ENCODE data around the gene WWOX.

Gene WWOX

DNA sequence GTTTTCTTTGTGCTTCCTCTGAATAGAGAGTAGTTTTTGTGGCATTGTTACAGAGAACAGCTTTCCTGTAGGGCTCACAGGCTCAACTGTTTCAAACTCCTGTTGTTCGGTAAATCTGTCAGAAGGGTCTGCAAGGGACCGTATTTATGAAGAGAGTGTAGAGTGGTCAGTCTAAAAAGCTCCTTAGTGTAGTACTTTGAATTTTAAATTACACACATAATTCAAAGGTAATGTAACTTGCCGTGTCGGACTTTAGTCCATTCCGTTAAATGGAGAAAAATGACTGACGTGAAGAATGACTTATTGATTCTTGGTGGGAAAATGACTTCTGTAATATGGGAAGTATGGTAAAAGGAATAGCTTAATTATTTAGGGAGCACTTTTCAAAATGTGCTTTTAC lies 190.9 kb downstream of the WWOX start:
- Histone ChIP-seq H3K27ac (no peak overlapping the region), H3K4me1 (ENCODE audit: control insufficient read depth in 1 of 2, insufficient read depth in 1 of 2, low read depth in 1 of 2, low read length in 1 of 2) (no peaks in the 10 kb centered on the region), H3K27me3 (no peaks in the 10 kb centered on the region), H3K4me3 (ENCODE audit: low read depth in 1 of 2, low read length in 1 of 2) (no peak overlapping the region), H3K36me3 (no peaks in the 10 kb centered on the region), H3K9me3 (no peaks in the 10 kb centered on the region)
- TF ChIP-seq, protein P1, sequence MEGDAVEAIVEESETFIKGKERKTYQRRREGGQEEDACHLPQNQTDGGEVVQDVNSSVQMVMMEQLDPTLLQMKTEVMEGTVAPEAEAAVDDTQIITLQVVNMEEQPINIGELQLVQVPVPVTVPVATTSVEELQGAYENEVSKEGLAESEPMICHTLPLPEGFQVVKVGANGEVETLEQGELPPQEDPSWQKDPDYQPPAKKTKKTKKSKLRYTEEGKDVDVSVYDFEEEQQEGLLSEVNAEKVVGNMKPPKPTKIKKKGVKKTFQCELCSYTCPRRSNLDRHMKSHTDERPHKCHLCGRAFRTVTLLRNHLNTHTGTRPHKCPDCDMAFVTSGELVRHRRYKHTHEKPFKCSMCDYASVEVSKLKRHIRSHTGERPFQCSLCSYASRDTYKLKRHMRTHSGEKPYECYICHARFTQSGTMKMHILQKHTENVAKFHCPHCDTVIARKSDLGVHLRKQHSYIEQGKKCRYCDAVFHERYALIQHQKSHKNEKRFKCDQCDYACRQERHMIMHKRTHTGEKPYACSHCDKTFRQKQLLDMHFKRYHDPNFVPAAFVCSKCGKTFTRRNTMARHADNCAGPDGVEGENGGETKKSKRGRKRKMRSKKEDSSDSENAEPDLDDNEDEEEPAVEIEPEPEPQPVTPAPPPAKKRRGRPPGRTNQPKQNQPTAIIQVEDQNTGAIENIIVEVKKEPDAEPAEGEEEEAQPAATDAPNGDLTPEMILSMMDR (IDR thresholded peaks at IDR 0.05): no peak

DNA sequence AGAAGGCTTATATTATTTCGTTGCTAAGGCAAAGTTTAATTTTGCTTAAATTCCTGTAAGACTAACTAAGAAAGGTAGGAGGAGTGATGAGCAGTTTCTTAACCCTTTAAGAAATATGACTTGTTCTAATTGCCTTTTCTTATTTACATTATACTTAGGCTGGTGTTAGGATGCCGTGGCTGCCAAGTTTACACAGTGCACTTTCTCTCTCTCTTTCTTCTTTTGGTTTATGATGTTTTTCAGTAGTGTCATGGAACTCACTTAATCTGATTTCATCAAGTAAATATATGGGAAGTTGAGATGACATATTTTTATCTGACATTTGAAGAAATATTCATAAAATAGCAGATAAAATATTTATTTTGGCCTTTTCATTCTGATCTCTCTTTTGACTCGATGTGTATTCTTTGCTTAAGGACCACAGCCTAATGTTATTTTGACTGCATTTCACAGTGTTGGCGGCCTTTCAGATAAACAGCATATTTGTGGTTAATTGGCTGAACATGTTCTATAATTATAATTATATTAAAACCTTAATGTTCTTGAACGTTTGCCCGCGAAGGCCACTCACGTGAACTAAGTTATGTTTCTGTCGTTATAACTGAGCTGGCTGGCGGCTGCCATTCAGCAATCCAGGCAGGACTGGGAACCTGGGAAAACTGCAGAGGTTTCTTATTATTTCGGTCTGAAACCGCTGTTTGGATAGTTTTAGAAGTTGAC lies 191.6 kb downstream of the WWOX start:
- Histone ChIP-seq H3K4me1 (ENCODE audit: control insufficient read depth in 1 of 2, insufficient read depth in 1 of 2, low read depth in 1 of 2, low read length in 1 of 2) (no peaks in the 10 kb centered on the region), H3K4me3 (ENCODE audit: low read depth in 1 of 2, low read length in 1 of 2) (no peak overlapping the region), H3K9me3 (no peaks in the 10 kb centered on the region), H3K36me3 (no peaks in the 10 kb centered on the region), H3K27me3 (no peaks in the 10 kb centered on the region), H3K27ac (no peak overlapping the region)
- TF ChIP-seq, protein P1 (IDR thresholded peaks at IDR 0.05): no peak

DNA sequence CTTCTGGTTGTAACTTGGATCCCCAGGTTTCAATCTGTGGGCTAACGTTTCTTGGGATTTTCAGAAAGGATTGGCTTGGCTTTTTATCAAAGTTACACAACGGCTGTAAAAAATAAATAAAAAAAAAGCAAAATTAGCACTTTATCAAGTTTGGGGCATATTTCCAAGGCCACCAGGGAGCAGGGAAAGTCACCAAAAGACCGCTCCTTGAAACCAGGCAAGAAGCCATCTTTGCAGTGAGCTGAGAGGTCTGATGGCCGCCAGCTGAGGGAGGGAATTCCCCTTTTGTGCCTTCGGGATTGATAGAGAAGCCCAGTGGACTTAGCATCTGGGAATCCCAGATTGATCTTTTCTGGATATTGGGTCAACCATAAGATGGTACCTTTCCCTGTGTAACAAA lies 192.2 kb downstream of the WWOX start:
- Histone ChIP-seq H3K9me3 (no peaks in the 10 kb centered on the region), H3K4me1 (ENCODE audit: control insufficient read depth in 1 of 2, insufficient read depth in 1 of 2, low read depth in 1 of 2, low read length in 1 of 2) (no peaks in the 10 kb centered on the region), H3K27me3 (no peaks in the 10 kb centered on the region), H3K27ac (no peak overlapping the region), H3K36me3 (no peaks in the 10 kb centered on the region), H3K4me3 (ENCODE audit: low read depth in 1 of 2, low read length in 1 of 2) (no peak overlapping the region)
- TF ChIP-seq, protein P1 (IDR thresholded peaks at IDR 0.05): no peak

DNA sequence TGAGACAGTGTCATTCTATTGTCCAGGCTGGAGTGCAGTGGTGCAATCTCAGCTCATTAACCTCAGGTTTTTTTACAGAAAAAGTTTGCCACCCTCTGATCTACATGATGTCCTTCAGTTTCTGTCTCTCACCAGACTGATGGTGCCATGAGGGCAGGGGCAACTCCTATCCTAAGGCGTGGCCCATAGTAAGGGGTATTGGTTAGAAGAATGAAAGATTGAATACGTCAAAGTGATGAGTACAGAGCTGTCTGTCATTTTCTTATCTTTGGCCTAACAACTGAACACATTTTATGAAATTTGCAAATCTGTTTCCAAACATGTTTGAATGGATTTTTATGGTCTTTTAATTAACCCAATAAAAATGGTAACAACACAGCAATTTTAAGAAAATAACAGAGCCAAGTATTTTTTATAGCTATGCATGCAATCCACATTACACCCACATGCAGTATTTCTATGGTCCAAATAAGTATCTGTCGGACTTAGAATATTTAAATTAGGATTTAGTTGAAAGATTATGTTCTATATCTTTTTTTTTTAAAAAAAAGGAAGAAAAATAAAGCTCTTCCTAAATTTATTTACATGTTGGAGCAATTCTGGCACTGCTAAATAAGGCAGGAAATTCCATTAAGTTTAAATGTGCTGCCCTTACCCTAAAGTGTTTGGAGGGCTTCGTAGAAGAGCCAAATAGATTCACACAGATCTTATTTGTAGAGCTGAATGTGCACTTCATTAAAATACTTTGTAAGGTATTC lies 192.8 kb downstream of the WWOX start:
- no peaks in the 10 kb centered on the region for H3K36me3 ChIP-seq
- TF ChIP-seq, protein P1 (IDR thresholded peaks at IDR 0.05): no peak
- H3K4me3 ChIP-seq (ENCODE audit: low read depth in 1 of 2, low read length in 1 of 2): no peak overlapping the region

DNA sequence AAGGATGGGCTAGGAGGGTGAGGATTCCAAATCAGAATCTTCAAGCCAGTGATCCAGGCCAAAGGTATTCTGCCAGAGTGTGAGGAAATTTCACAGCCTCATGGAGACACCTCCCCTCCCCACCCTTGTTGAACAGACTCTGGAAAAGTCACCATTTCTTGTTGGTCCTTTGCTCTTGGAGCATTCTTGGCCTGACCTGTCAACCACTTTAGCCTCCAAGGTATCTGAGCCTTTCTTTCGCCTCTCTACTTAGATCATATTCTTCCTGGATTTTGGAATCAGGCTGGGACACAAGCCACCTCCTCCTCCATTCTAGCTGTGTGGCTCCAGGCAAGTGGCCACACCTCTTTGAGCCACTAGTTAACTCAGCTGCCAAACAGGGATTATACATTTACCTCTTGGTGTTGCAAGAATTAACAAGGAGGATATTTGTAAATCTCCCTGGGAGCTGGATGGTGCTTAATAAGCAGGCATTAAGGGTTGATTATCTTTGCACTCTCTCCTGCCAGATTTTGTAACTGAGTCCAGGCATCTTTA lies 193.5 kb downstream of the WWOX start:
- no peaks in the 10 kb centered on the region for H3K27me3 ChIP-seq
- no peak overlapping the region for H3K27ac ChIP-seq
- no peaks in the 10 kb centered on the region for H3K9me3 ChIP-seq
- no peaks in the 10 kb centered on the region for H3K36me3 ChIP-seq
- no peaks in the 10 kb centered on the region for H3K4me1 ChIP-seq (ENCODE audit: control insufficient read depth in 1 of 2, insufficient read depth in 1 of 2, low read depth in 1 of 2, low read length in 1 of 2)
- TF ChIP-seq, protein P1 (IDR thresholded peaks at IDR 0.05): no peak
- no peak overlapping the region for H3K4me3 ChIP-seq (ENCODE audit: low read depth in 1 of 2, low read length in 1 of 2)

More for the DNA sequence above, 192.8 kb downstream of the WWOX start:
- no peaks in the 10 kb centered on the region for H3K27me3 ChIP-seq
- no peaks in the 10 kb centered on the region for H3K4me1 ChIP-seq (ENCODE audit: control insufficient read depth in 1 of 2, insufficient read depth in 1 of 2, low read depth in 1 of 2, low read length in 1 of 2)
- H3K9me3 ChIP-seq: no peaks in the 10 kb centered on the region
- no peak overlapping the region for H3K27ac ChIP-seq
